Stimulated activated naive CD8-positive, alpha-beta T cell treated with anti-CD3 and anti-CD28 coated beads, Interleukin-15, Interleukin-2, amounts not matched to agents 100 U/mL and 50 U/mL, for 24 hours (primary cell): Measurements from ENCODE around the gene STIM1.
A peak's percentile ranks its signal among the peaks of the same experiment; 100 is the strongest.

Experiments used
- ATAC-seq: fragments of 150-1000 bp; cut with Tn5 transposase; one replicate; pipeline ENCODE4 v1.10.0; 2021
- DNase-seq: peaks from one replicate; pipeline ENCODE4 v3.0.0; 2021

The STIM1 gene

GRCh38 chr11:3952715-3953114 lies 97.3 kb downstream of the STIM1 start:
- ATAC-seq = no peak
- DNase-seq = no peak

- no peak for ATAC-seq
- no peak for DNase-seq
Observed at GRCh38 chr11:3953327-3953726, 97.9 kb downstream of the STIM1 start.

- DNase-seq (no peak), ATAC-seq (peak; percentile 71)
Observed at GRCh38 chr11:3954448-3955298, 99.2 kb downstream of the STIM1 start.

GRCh38 chr11:3955299-3955665 lies 99.8 kb downstream of the STIM1 start:
- ATAC-seq = no peak
- DNase-seq = no peak

- no peak for DNase-seq
- ATAC-seq = no peak
Observed at GRCh38 chr11:3956038-3956437, 100.6 kb downstream of the STIM1 start.

- no peak for DNase-seq
Observed at GRCh38 chr11:3956748-3957147, 101.3 kb downstream of the STIM1 start.

GRCh38 chr11:3957437-3957836 lies 102.0 kb downstream of the STIM1 start:
- no peak for ATAC-seq
- no peak for DNase-seq

More at GRCh38 chr11:3956748-3957147, 101.3 kb downstream of the STIM1 start:
- no peak for ATAC-seq

- ATAC-seq = no peak
Observed at GRCh38 chr11:3958281-3958680, 102.8 kb downstream of the STIM1 start.

GRCh38 chr11:3959015-3959902 lies 103.8 kb downstream of the STIM1 start:
- DNase-seq (no peak), ATAC-seq (peak; percentile 91)

More at GRCh38 chr11:3958281-3958680, 102.8 kb downstream of the STIM1 start:
- DNase-seq = no peak

GRCh38 chr11:3959903-3960265 lies 104.4 kb downstream of the STIM1 start:
- DNase-seq (no peak), ATAC-seq (no peak)

- DNase-seq = no peak
- no peak for ATAC-seq
Observed at GRCh38 chr11:3962406-3962840, 107.0 kb downstream of the STIM1 start.

- DNase-seq = no peak
- no peak for ATAC-seq
Observed at GRCh38 chr11:3964056-3964455, 108.6 kb downstream of the STIM1 start.

- DNase-seq (no peak), ATAC-seq (no peak)
Observed at GRCh38 chr11:3964935-3965604, 109.6 kb downstream of the STIM1 start.

GRCh38 chr11:3967695-3968094 lies 112.2 kb downstream of the STIM1 start:
- DNase-seq (no peak), ATAC-seq (no peak)

GRCh38 chr11:3969200-3969599 lies 113.7 kb downstream of the STIM1 start:
- DNase-seq = no peak
- ATAC-seq = no peak

GRCh38 chr11:3969613-3970012 lies 114.1 kb downstream of the STIM1 start:
- DNase-seq (no peak), ATAC-seq (peak; percentile 91)

GRCh38 chr11:3970108-3970507 lies 114.6 kb downstream of the STIM1 start:
- DNase-seq = no peak
- peak; percentile 70 for ATAC-seq

- no peak for ATAC-seq
- no peak for DNase-seq
Observed at GRCh38 chr11:3971756-3972404, 116.4 kb downstream of the STIM1 start.

GRCh38 chr11:3972431-3972830 lies 117.0 kb downstream of the STIM1 start:
- ATAC-seq = no peak
- no peak for DNase-seq

- no peak for DNase-seq
- ATAC-seq = no peak
Observed at GRCh38 chr11:3977078-3977477, 121.6 kb downstream of the STIM1 start.

GRCh38 chr11:3981084-3981633 lies 125.7 kb downstream of the STIM1 start:
- ATAC-seq (no peak), DNase-seq (no peak)

- DNase-seq (no peak), ATAC-seq (peak; percentile 8)
Observed at GRCh38 chr11:3982431-3982830, 127.0 kb downstream of the STIM1 start.
